Stomach (tissue), 4 donors: ENCODE results near the gene TMEM207.

Source experiments
- CTCF ChIP-seq, 7 experiments: fragments of 450-650 bp in 4 of 7; fragments of 200-600 bp in 3 of 7; sonication (generic) in 3 of 7; IDR thresholded peaks; one replicate each; pipeline ENCODE4 v1.5.1; 2016 to 2019; ENCODE audit warnings: antibody characterized with exemption in 7 of 7, control low read depth in 2 of 7, mild to moderate bottlenecking in 1 of 7
- POLR2A ChIP-seq, 4 donors: fragments of 450-650 bp; IDR thresholded peaks; one replicate each; pipeline ENCODE4 v1.6.1; 2016; ENCODE audit warnings: antibody characterized with exemption in 4 of 4, control low read depth in 2 of 4, mild to moderate bottlenecking in 1 of 4, moderate library complexity in 1 of 4
- POLR2AphosphoS5 ChIP-seq, 3 donors: sonication (generic); formaldehyde crosslinking; IDR thresholded peaks; one replicate each; pipeline ENCODE4 v1.6.1; 2016; ENCODE audit warnings: antibody characterized with exemption in 3 of 3

GRCh38 chr3:190444006-190444405 is 5.7 kb downstream of the TMEM207 start:
- TF ChIP-seq CTCF (IDR thresholded peaks at IDR 0.05) (no peak), POLR2A (IDR thresholded peaks at IDR 0.05) (no peak), POLR2AphosphoS5 (IDR thresholded peaks at IDR 0.05) (no peak)
